EL (cell line): Measurements from ENCODE around the gene POLD4.

Source experiments
- DNase-seq: peaks from one replicate; pipeline ENCODE4 v3.0.0-alpha.2; 2016

POLD4 gene

DNA sequence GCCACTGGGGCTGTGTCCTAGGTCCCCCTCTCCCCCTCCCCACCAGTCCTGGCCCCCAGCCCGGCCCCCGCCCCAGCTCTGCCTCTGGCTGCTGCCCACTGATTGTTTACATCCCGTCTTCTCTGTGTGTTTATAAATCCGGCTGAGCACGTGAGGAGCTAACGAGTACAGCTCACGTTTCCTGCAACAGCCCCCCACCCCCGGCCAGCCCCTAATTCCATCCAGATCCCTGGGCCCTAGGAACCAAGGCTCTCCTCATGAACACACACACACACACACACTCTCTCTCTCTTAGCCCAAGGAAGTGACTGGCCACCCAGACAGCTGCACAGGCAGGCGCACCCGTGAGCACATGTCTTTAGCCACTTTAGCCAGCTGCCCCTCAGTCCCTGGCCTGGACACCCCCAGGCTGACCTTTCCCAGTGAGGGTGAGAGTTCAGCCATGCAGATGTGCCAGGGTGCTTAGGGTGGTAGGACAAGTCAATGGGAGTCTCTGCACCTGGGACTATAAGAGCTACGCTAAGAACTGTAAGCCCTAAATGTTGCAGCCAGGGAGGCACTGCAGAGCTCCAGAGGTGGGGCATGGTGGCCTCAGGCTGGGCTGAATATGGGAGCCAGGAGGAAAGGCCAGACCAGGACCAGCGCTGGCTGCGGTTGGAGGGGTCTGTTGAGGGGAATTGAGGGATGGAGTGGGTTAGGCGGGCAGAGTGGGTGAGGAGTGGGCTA, 17.2 kb upstream of the POLD4 start:
- peak; percentile 43 for DNase-seq

DNA sequence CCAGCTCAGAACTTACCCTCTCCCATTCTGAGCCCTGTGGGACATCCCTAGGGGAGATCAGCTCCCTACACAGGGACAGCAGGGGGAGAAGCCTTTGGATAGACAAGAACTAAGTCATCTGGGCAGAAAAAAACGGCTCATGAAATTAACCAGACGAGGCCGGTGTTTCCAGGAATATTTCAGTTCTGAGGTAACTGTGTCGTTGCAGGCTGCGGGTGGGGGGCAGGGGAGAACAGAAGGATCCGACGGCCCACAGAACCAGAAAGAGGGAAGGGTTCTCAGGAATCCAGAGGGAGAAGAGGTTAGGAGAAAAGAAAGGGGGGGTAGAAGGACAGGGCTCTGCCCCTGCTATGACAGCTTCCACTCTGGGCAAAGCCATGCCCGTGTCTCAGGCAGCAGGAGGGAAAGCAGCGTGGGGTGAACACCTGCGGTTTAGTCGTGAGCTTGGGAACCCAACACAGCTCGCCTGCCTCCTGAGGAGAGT, 16.5 kb upstream of the POLD4 start:
- DNase-seq: peak; percentile 53

DNA sequence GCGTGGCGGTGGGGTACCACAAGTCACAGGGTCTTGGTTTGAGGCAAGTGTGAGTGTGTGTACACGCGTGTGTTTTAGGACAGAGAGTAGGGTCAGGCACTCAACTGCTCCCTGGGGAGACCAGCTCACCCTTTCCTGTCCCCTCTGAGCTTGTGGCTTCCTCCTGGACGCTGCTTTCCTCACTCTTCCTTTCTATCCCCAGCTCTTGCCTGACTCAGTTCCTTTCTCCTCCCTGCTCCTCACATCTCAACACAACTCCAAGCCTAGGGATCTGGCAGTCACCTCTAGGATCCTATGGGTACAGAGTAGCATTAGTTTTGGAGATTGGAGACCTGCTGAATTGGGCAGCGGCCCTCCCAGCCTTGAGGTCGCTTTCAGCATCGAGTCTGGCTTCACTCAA, 15.9 kb upstream of the POLD4 start:
- DNase-seq: no peak

DNA sequence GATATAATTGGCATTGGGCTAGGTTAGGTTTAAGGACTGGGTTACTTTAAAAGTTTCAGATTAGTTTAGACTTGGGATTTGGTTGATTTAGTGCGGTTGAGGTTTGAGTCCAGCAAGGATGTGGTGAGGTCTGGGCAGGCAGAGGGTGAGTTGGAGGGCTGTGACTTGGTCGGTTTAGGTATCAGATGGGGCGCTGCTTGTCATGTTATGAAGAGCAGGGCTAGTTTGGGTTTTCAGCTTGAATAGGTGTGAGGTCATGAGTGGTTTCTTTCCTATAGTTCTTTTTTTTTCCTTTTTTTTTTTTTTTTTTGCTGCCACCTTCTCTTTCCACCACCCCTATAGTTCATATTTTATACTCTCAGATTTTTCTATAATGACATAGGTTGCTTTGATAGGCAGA, 15.3 kb upstream of the POLD4 start:
- DNase-seq: no peak

DNA sequence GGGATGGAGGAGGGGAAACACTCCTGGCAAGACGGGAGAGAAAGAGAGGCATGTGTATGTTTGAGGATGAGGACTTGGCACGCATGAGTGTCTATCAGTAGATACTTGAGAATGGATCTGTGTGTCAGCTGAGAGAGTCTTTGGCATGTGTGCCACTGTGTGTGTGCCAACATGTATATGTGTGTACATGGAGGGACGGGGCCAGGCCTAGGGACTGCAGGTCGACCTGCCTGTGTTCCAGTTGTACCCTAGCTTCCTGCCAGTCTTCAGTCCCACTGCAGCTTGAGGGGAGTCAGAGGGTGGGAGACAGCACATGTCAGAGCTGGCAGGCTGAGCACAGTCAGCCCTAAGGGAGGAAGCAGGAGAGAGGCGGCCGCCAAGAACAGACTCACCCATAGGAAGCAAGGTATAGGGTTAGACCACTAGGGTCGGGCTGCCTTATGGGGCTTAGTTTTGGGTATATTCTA, 14.4 kb upstream of the POLD4 start:
- no peak for DNase-seq

DNA sequence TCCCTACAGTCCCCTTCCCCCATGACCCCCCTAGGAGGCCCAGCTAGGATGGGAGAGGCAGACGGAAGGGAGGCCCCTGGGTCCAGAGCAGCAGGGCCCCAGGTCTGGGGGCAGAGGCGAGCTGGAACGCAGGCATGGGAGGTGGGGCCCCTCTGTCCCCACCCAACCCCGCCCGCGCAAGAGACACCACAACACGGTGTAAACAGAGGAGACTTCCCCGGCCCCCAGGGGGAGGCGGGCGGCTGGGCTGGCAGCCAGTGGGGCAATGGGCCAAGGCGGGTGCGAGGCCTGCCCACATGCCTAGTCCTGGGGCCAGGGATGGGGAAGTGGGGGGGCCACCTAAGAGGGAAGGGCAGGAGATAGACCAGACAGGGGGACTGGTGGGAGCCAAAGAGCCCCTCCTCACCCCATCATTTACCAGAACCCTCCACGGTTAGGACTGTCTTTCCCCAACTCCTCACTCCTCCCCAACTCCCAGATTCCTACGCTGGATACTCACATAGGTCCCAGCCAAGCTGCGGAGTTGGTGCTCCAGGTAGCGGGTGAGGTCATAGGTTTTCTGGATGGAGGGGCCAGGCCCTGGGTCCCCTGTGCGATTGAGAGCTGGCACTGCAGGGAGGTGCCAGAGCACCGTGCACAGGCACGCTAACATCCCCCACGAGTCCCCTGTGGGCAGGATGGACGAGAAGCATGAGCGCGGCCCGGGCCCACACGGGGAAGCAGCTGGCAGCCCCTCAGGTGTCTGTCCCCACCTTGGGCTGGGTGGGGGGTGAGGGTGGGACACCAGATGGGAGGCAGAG, 13.8 kb upstream of the POLD4 start:
- no peak for DNase-seq

DNA sequence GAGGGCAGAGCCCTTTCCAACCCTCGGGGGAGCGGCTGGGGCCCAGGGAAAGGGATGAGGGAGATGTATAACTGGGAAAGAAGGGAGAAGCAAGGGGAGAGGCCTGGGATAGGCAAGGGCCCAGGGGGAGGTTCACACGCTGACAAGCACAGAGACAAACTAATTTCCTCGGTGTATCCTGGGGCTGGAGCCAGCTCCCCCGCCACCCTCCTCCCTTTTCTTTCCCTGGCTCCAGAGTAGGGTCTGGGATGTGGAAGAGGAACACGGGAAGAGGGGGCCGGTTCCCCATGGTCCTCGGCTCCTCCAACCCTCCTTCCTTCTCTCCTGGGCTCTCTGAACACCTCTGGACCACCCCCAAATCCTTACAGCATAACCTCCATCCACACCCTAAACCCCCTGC, 13.2 kb upstream of the POLD4 start:
- no peak for DNase-seq

DNA sequence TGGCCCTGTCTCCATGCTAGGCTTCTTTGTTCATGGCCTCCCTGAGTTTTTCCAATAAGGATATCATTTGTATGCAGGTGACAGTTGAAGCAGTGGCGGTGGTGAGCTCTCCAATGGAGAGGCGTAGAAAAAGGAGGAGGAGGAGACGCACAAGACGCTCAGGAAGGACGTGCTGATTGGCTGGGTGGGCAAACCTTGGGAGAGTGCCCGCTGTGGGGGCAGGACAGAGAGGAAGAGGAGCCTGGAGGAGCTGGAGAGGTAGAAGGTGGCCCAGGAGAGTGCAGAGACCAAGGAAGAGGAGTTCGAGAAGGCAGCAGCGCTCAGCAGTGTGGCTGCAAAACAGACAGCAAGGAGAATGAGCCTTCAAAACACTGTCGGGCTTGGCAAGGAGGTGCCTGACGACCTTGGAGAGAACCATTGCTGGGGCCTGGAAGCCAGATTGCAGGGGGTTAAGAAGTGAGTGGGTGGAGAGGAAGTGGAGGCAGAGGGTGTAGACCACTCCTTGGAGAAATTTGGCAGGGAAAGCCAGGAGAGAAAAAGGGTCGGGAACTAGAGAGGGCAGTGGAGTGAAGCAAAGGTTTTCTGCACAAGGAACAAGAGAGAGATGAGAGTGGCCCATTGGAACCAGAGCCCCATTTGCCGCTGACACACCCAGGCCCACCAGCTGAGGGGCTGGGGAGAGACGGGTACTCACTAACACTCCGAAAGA, 12.5 kb upstream of the POLD4 start:
- no peak for DNase-seq

DNA sequence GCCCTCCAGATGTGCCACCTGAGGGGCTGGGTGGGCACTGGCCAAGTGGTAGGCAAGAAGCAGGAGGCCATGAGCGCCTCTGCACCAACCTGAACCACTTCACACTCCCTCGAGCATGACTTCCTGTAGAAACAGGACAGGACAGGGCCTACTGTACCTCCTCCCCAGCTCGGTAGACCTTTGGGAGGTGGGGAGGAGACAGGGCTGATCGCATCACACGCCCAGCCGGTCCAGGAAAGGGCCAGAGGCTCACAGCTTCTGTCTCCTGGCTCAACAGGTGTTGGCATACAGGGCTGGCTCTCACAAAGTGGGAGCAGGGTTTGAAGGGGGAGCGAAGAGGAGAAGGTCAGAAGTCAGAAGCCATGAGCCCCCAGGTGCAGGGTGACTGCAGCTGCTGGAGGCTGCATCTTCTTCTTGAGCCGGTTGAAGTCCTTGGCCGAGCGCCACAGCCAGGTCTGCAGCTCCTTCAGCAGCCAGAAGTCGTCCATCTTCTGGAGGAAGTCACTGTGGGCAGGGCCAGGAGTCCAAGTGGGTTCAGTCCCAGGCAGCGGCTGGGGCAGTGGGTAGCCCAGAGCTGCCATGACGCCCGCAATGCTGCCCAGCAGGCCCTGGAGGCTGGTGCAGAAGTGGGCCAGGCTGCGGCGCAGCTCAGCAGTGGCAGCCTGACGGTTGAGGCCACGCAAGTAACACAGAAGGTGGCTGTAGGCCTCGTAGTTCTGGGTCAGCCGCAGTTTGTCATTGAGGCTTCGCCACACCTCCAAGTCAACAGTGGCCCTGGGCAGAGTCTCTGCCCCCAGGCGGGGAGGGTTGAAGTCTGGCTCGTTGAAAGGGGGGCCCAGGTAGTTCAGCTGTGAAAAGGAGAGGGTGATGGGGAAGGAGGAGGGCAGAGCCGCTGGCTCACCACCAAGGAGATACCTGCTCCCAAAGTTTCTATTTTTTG, 11.7 kb upstream of the POLD4 start:
- no peak for DNase-seq

DNA sequence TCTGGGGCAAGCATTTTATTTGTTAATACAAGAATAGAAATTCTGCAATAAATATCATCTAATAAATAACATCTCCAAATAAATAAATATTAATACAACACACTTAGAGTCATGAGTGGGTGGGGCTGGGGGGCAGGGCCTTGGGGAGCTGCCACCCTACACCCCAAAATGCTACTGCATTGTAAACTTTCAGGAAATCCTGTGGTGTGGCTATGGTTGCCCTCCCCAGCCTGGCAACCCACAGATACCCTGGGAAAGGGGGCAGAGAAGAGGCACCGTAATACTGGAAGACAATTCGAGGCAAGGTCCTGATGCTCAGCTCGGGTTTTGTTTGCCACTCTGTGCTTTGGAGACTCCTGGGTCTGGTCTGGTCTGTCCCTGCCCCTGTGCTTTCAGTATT, 10.8 kb upstream of the POLD4 start:
- DNase-seq: no peak

DNA sequence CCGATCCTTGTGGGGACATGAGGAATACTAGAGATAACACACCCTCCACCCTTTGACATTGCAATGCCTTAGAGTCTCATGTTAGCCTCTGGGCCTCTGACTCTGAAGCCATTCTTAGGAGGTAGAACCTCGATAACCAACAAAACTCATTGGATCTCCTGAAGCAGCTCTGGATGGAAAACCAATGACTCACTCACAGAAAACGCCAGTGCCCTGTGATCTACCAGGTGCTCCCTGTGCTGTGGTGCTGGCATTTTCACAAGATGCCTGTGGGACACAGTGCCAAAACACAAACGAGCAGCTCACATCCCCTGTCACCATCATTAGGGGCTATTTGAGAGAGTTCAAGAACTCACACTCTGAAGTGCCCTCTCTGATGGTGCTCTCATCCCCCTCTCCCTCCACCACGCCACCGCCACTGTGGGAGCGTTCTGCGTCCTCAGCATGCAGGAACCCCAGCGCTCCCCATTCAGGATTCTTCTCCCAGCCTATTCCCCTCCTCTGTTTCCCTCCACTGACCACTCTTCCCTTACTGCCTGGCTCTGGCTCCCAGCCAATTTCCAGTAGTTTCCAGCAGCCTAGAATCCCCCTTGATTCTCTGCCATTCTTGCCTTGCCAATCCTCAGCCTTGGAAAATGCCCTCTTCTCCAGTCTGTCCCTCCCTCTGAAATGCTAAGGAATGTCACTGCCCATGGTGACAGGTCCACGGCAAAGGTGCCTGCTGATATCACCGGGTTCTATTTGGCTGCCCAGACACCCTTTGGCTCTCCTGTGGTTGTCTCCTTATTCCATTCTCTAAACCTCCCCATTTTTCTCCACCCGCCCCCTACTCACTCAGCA, 4.7 kb upstream of the POLD4 start:
- peak; percentile 72 for DNase-seq

DNA sequence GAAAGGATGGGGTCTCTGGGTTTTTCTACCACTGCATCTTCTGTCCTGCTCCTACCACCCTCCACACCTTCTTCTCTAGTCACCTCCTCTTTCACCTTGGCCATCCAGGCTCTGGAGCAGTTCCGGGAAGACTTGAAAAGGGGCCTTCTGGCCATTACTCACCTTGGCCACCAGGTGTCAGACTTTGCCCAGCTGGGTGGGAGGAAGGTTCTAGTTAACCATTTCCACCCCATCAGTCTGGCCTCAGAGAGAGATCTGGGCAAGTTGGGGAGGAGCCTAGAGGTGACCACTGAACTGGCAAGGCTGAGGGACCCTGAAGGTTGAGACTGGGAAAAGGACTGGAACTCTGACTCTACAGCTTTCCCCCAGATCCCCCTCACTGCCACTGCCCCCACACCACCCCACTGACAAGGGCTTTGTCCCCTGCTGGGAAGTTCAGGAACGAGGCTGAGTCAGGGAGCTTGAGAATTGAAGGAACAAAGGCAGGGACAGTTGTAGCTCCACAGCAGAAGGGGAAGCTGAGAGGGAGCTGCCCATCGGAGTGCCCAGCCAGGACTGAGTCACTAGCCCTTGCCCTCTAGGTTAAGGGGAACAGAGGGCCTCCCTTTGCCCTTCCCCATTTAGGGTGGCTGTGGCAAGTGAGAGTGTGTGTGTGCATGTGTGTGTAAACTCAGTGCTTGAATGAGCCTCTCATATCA, 3.7 kb upstream of the POLD4 start:
- DNase-seq: peak; percentile 83

DNA sequence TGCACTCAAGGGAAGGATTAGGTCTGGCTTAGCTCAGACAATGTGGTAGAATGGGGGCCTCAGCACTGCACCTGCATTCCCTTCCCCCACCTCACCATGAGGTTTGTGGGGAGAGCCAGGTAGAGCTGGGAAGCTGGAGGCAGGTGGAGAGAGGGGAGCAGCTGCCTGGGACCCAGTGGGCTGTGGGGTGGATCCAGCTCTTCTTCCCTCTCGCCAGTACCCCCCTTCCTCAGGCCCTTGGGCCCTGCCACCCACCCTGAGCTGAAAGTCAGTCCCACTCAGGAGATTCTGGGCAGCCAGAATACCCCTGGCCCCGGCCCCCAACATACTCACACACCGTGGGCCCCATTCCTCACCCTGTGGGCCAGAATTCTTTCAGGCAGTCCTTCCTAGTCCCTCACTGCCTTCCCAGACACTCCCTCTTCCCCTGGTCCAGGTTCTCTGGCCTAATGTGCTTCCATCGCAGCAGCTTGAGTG, 3.1 kb upstream of the POLD4 start:
- DNase-seq: no peak

DNA sequence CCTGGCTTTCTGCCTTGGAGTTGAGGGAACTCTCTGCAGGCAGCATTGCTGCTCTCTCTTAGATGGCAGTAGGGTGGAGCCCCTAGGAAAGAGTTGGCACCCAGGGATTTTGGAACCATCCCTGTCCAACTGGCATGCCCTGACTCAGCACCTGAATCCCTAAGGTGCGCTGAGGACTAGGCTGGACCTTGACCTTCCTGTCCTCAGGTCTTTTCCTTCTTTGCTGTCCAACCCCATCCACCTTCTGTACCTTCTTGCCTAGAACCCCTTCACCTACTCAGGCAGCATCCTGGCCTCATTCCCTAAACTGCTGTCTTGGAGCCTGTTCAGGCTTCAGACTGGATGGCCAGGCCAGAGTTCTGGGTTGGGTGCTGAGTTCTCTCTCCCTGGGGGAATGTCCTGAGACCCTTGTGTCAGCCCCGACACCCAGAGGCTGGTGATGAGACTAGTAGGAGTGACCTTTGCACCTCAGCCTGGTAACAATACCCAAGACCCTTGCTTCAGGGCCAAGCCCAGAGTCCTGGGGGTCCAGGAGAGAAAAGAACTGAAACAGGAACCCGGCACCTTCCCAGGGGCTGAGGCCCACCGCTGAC, 2.5 kb upstream of the POLD4 start:
- no peak for DNase-seq

DNA sequence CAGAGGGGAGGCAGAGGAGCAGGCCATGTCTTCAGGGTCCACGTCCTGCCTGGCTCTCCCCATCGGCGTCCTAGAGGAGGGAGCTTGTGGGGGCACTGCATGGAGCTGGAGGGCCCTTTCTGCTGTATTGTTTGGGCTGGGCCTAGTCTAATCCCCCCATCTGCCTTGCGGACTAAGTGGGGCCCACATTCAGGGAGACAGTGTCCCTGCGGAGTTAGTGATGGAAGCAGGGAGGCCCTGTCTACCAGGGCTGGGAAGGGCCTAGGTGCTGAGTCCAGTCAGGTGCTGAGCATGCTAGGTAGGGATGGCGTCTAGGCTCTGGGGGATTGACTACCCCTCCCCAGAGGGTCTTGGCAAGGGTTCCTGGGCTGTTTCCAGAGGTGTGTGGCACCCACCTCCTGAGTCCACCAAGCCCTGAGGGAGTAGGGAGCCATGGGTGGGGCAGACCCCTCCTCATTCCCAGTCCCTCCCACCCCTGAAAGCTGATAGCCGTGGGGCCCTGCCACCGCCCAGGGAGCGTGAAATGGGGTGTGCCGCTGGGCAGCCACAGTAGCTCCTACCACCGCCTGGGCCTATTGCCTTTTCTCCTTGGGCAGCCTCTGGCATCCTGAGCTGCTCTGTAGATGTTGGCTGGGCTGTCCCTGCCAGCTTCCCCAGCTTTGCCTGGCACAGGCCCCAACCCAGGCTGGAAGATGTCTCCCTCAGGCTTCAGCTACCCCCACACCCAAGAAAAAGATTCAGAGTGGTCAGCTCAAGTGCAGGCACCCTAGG, 1.9 kb upstream of the POLD4 start:
- DNase-seq: no peak

DNA sequence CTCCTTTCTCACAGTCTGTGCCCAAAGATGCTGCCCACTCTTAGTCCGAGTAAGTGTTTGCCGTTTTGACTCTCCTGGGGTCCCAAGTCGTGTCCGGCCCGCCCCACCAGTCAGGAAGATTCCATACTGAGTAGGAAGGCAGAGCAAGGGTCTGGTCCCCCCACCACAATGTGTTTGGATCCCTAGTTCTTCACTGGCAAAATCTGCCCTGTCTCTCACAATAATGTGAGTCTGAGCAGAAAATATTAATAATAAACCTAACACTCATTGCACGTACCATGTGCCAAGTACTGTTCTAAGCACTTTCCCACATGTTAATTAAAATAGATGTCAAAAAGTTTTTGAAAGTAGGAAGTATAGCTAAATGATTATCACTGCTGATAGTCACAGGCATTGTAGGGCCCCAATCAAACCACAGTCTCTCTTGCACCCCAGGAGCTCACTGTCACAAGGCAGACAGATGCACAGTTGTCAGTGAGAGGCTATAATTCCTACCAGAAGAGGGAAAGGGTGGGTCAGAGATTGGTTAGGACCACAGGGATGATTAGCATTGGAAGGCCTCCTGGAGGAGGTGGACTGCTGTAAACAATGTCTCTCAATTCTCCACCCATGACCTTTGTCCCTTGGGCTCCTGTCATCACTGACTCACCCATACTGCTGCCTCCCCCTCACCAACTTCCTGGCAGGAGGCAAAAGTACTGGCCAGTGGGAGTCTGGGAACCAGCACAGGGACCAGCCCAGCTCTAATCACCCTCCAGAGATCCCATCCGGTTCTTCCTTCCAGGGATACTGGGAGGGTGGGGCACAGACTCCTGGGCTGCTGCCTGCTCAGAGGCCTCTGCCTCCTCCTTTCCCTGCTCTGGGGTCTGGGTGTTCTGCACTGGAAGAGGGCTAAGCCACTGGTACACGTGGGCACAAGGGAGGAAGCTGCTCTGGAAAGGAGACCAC, 1.0 kb upstream of the POLD4 start:
- peak; percentile 97 for DNase-seq

DNA sequence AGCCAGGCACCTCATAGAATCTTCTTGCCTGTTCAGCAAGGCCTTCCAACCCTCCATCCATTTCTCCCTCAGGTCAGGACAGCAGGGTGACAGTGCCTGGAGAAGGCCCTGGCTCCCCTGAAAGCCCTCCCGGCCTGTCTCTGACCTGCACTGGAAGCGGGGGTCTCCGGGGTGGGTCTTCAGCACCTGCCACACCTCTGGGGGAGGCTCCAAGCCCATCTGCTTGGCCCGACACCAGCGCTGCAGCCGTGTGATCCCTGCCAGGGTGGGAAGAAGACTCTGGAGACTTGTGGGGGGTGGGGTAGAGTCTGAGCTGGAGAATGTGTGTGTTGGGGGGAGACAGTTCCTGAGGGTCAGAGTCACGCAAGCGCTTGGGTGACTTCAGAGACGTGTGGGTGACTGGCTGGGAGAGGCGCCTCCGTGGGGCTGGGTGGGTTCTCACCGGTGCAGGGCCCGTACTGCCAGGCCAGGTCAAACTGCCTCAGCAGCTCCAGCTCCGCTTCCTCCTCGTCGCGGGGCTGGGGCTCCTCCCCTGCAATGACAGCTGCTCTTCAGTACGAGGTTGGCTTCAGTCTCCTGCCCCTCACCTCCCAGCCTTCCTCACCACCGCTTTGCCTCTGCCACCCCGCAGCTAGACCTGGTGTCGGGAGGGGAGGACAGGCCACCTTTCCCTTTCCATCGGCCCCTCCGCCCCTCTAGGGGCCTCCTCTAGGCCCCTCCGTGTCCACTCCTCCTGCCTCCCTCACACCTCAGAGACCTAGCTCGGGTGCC, 615 bp downstream of the POLD4 start:
- peak; percentile 52 for DNase-seq
